GM12878 (cell line): ENCODE measurements around the gene FAM193A. TPM values are rescaled to one million over a fixed set of nuclear protein-coding genes. Genes with fewer than 3 reads are reported as not detected.

Experiments
- ASH2L ChIP-seq: fragments of 300-600, 200-600 bp; sonication (generic); IDR thresholded peaks from 2 replicates; pipeline ENCODE4 v1.6.1; 2017; ENCODE audit warnings: low read depth, mild to moderate bottlenecking, borderline replicate concordance
- BCL11A ChIP-seq: IDR thresholded peaks from 2 replicates; pipeline ENCODE4 v1.6.1; 2011; ENCODE audit warnings: low read depth, low read length
- CBX5 ChIP-seq: sonication (generic); IDR thresholded peaks from 2 replicates; pipeline ENCODE4 v1.6.1; 2016; ENCODE audit warnings: low read depth, moderate library complexity, mild to moderate bottlenecking, inconsistent platforms
- CREB1 ChIP-seq: IDR thresholded peaks from 2 replicates; pipeline ENCODE4 v1.6.1; 2012; ENCODE audit warnings: low read depth, mild to moderate bottlenecking, inconsistent platforms
- DPF2 ChIP-seq: fragments of 450-650 bp; IDR thresholded peaks from 2 replicates; pipeline ENCODE4 v1.6.1; 2017; ENCODE audit warnings: mild to moderate bottlenecking
- EED ChIP-seq: sonication (generic); IDR thresholded peaks from 2 replicates; pipeline ENCODE4 v1.6.1; 2016; ENCODE audit warnings: antibody characterized with exemption, low read depth
- GABPA ChIP-seq: IDR thresholded peaks from 2 replicates; pipeline ENCODE4 v1.6.1; 2014; ENCODE audit warnings: antibody characterized with exemption, low read depth, mild to moderate bottlenecking, inconsistent platforms
- IKZF2 ChIP-seq, 2 experiments: fragments of 450-650 bp; IDR thresholded peaks; 2 replicates each; pipeline ENCODE4 v1.6.1; 2017; ENCODE audit warnings: mild to moderate bottlenecking in 2 of 2, moderate library complexity in 2 of 2
- JUNB ChIP-seq: IDR thresholded peaks from 2 replicates; pipeline ENCODE4 v1.6.1; 2016; ENCODE audit warnings: antibody characterized with exemption, mild to moderate bottlenecking
- MEF2A ChIP-seq: IDR thresholded peaks from 2 replicates; pipeline ENCODE4 v1.6.1; 2011; ENCODE audit warnings: low read depth, mild to moderate bottlenecking, low read length, moderate library complexity; ENCODE audit not compliant: insufficient read depth
- NFYA ChIP-seq: IDR thresholded peaks from 2 replicates; pipeline ENCODE4 v1.6.1; 2011; ENCODE audit warnings: low read depth, mild to moderate bottlenecking, low read length, improper control_type of control experiment, borderline replicate concordance
- PML ChIP-seq: IDR thresholded peaks from 2 replicates; pipeline ENCODE4 v1.6.1; 2012; ENCODE audit warnings: low read length, inconsistent platforms
- POLR2AphosphoS5 ChIP-seq: IDR thresholded peaks from 2 replicates; pipeline ENCODE4 v1.6.1; 2011; ENCODE audit warnings: mild to moderate bottlenecking, low read length, inconsistent platforms
- SMAD1 ChIP-seq: fragments of 450-650 bp; IDR thresholded peaks from 2 replicates; pipeline ENCODE4 v1.6.1; 2018; ENCODE audit warnings: mild to moderate bottlenecking, low read depth; ENCODE audit not compliant: partially characterized antibody
- SMARCA5 ChIP-seq: fragments of 450-650 bp; IDR thresholded peaks from 2 replicates; pipeline ENCODE4 v1.6.1; 2017; ENCODE audit warnings: mild to moderate bottlenecking
- SREBF1 ChIP-seq: IDR thresholded peaks from 2 replicates; pipeline ENCODE4 v1.6.1; 2012; ENCODE audit warnings: mild to moderate bottlenecking, low read length
- TCF3 ChIP-seq: IDR thresholded peaks from 2 replicates; pipeline ENCODE4 v1.6.1; 2012; ENCODE audit warnings: low read depth, mild to moderate bottlenecking, low read length, borderline replicate concordance; ENCODE audit not compliant: insufficient read depth
- ZNF217 ChIP-seq: fragments of 450-650 bp; IDR thresholded peaks from 2 replicates; pipeline ENCODE4 v1.6.1; 2017; ENCODE audit warnings: antibody characterized with exemption, mild to moderate bottlenecking
- polyA plus RNA-seq, 11 experiments: library from polyadenylated mRNA; depleted of rRNA in 4 of 11; unstranded in 6 of 11; stranded (reverse) in 5 of 11; fragments of >200 nt; fragmentation: Nextera tagmentation in 4 of 11; fragmentation: Illumina TruSeq in 1 of 11; extraction: Ambion mirVana in 4 of 11; extraction: Trizol in 1 of 11; gene quantifications; 1 replicate in 1 of 11; 2 replicates in 10 of 11; pipeline versions ENCODE4 v1.2.1 to v1.2.3, GENCODE V29; 2011 to 2016; ENCODE audit warnings: inconsistent platforms in 2 of 11, missing spikeins in 2 of 11, low read depth in 1 of 11
- total RNA-seq, 4 experiments: library from RNA; depleted of rRNA in 3 of 4; stranded (reverse); fragments of >200 nt in 3 of 4; fragmentation: Illumina TruSeq in 1 of 4; extraction: Trizol in 1 of 4; gene quantifications; 2 replicates each; pipeline versions ENCODE4 v1.2.1 to v1.2.3, GENCODE V29; 2013 to 2021
- TF ChIP-seq, protein P1 (sequence below): IDR thresholded peaks from 2 replicates; pipeline ENCODE4 v1.6.1; 2012; ENCODE audit warnings: improper control_type of control experiment, low read depth, low read length; ENCODE audit not compliant: insufficient replicate concordance
- TF ChIP-seq, protein P2 (sequence below): fragments of 150-350 bp; IDR thresholded peaks from 2 replicates; pipeline ENCODE4 v1.6.1; 2016; ENCODE audit warnings: low read depth, low read length
- TF ChIP-seq, protein P3 (sequence below): fragments of 450-650 bp; IDR thresholded peaks from 2 replicates; pipeline ENCODE4 v1.6.1; 2014; ENCODE audit warnings: mild to moderate bottlenecking

Gene FAM193A
- total and polyA plus RNA-seq, 10 of the 15 experiments (the other 5 are each of a cell fraction or from before 2014, with no cell fraction given), result 0.52 to 23.3 (median 7.4) TPM

DNA sequence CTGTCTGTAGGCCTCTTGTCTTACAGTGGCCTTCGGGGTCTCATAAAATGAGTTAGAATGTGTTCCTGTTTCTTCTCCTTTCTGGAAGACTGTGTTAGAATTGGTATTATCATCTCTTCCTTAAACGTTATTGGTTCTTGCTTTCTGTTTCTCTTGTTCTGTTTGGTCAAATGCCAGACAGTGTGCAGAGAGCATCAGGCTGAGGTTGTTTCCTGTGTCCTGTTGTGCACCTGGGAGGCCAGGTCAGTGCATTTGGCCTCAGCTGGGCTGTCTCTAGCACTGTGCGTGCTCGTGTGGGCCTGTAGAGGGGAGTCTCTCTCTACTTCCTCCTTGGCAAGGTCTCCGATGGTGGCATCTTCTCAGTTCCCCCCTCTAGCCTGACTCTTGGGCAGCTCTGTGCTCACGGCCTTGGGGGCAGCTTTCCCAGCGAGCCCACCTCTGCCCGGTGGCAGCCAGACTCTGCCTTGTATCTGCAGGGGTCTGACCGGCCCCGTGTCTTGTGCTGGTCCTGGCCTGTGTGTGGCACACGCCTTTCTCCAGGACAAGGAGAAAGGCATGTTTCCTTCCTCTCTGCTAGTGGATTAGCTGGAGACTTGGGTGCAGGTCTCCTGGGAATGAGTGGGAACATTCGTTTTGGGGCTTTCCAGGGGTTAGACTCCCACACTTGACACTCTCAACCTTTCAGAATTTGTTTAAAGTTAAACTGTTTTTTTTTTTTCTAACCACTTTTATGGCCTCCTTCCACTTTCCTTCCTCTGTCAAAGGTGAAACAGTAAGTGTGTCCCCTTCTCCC lies 62.3 kb downstream of the FAM193A start (continued):
- TF ChIP-seq, protein P1, sequence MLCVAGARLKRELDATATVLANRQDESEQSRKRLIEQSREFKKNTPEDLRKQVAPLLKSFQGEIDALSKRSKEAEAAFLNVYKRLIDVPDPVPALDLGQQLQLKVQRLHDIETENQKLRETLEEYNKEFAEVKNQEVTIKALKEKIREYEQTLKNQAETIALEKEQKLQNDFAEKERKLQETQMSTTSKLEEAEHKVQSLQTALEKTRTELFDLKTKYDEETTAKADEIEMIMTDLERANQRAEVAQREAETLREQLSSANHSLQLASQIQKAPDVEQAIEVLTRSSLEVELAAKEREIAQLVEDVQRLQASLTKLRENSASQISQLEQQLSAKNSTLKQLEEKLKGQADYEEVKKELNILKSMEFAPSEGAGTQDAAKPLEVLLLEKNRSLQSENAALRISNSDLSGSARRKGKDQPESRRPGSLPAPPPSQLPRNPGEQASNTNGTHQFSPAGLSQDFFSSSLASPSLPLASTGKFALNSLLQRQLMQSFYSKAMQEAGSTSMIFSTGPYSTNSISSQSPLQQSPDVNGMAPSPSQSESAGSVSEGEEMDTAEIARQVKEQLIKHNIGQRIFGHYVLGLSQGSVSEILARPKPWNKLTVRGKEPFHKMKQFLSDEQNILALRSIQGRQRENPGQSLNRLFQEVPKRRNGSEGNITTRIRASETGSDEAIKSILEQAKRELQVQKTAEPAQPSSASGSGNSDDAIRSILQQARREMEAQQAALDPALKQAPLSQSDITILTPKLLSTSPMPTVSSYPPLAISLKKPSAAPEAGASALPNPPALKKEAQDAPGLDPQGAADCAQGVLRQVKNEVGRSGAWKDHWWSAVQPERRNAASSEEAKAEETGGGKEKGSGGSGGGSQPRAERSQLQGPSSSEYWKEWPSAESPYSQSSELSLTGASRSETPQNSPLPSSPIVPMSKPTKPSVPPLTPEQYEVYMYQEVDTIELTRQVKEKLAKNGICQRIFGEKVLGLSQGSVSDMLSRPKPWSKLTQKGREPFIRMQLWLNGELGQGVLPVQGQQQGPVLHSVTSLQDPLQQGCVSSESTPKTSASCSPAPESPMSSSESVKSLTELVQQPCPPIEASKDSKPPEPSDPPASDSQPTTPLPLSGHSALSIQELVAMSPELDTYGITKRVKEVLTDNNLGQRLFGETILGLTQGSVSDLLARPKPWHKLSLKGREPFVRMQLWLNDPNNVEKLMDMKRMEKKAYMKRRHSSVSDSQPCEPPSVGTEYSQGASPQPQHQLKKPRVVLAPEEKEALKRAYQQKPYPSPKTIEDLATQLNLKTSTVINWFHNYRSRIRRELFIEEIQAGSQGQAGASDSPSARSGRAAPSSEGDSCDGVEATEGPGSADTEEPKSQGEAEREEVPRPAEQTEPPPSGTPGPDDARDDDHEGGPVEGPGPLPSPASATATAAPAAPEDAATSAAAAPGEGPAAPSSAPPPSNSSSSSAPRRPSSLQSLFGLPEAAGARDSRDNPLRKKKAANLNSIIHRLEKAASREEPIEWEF, result no peak
- TF ChIP-seq JUNB, result no peak
- TF ChIP-seq TCF3, result 0 out of 2 replicates have a peak, but pooled peaks have one; percentile 25
- no peak for TF ChIP-seq BCL11A
- TF ChIP-seq, protein P2, sequence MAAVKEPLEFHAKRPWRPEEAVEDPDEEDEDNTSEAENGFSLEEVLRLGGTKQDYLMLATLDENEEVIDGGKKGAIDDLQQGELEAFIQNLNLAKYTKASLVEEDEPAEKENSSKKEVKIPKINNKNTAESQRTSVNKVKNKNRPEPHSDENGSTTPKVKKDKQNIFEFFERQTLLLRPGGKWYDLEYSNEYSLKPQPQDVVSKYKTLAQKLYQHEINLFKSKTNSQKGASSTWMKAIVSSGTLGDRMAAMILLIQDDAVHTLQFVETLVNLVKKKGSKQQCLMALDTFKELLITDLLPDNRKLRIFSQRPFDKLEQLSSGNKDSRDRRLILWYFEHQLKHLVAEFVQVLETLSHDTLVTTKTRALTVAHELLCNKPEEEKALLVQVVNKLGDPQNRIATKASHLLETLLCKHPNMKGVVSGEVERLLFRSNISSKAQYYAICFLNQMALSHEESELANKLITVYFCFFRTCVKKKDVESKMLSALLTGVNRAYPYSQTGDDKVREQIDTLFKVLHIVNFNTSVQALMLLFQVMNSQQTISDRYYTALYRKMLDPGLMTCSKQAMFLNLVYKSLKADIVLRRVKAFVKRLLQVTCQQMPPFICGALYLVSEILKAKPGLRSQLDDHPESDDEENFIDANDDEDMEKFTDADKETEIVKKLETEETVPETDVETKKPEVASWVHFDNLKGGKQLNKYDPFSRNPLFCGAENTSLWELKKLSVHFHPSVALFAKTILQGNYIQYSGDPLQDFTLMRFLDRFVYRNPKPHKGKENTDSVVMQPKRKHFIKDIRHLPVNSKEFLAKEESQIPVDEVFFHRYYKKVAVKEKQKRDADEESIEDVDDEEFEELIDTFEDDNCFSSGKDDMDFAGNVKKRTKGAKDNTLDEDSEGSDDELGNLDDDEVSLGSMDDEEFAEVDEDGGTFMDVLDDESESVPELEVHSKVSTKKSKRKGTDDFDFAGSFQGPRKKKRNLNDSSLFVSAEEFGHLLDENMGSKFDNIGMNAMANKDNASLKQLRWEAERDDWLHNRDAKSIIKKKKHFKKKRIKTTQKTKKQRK, result no peak
- TF ChIP-seq SMARCA5, result peak; percentile 50; the same call in 1 of the 2 replicates
- TF ChIP-seq GABPA, result no peak
- no peak for TF ChIP-seq NFYA
- TF ChIP-seq ASH2L, result no peak
- peak; percentile 67 to 78 for TF ChIP-seq IKZF2 (IDR thresholded peaks at IDR 0.05)
- no peak for TF ChIP-seq SMAD1
- peak; percentile 73 for TF ChIP-seq DPF2
- no peak for TF ChIP-seq CBX5
- no peak for TF ChIP-seq PML
- no peak for TF ChIP-seq POLR2AphosphoS5
- TF ChIP-seq ZNF217, result 0 out of 2 replicates have a peak, but pooled peaks have one; percentile 20
- TF ChIP-seq, protein P3, sequence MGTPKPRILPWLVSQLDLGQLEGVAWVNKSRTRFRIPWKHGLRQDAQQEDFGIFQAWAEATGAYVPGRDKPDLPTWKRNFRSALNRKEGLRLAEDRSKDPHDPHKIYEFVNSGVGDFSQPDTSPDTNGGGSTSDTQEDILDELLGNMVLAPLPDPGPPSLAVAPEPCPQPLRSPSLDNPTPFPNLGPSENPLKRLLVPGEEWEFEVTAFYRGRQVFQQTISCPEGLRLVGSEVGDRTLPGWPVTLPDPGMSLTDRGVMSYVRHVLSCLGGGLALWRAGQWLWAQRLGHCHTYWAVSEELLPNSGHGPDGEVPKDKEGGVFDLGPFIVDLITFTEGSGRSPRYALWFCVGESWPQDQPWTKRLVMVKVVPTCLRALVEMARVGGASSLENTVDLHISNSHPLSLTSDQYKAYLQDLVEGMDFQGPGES, result no peak
- no peak for TF ChIP-seq CREB1
- no peak for TF ChIP-seq MEF2A
- no peak for TF ChIP-seq SREBF1
- TF ChIP-seq EED, result peak; percentile 35; the same call in 1 of the 2 replicates
